SKM-1 (cell line): Measurements from ENCODE around the gene PRR16.

Source experiments
- DNase-seq: peaks from one replicate; lab custom pipeline; 2025; ENCODE audit not compliant: unreplicated experiment; lab: John Stamatoyannopoulos, UW

Gene PRR16

DNA sequence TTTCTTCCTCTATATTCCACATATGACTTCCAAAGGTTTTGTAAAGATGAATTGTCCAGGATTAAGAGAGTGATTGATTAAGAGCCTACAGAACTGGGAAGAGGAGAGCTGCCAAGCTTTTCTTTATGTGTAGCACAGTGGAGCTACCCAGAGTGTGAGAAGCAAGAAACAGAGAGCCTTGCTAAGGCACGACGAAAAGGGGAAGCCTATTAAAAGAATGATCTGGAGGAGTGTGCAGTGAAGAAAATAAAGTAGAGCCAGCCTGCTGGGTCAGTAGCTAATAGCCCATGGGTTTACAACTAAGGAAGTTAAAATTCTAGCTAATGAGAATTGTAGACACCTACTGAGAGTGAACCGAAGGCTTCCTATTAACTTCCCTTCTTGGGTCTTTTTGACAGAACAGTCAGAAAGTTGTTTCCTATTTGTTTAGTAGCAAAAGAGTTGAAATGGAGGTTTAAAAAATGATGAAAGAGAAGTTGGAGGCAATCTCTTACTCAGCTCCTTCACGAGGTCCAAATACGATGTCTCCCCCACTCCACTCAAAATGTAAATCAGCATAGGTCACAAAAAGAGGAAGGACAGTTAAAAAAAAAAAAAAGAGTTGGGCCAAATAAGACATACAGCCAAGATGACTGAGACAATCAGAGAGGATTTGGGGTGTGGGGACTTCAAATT is 957 bp upstream of the PRR16 start:
- DNase-seq = no peak

DNA sequence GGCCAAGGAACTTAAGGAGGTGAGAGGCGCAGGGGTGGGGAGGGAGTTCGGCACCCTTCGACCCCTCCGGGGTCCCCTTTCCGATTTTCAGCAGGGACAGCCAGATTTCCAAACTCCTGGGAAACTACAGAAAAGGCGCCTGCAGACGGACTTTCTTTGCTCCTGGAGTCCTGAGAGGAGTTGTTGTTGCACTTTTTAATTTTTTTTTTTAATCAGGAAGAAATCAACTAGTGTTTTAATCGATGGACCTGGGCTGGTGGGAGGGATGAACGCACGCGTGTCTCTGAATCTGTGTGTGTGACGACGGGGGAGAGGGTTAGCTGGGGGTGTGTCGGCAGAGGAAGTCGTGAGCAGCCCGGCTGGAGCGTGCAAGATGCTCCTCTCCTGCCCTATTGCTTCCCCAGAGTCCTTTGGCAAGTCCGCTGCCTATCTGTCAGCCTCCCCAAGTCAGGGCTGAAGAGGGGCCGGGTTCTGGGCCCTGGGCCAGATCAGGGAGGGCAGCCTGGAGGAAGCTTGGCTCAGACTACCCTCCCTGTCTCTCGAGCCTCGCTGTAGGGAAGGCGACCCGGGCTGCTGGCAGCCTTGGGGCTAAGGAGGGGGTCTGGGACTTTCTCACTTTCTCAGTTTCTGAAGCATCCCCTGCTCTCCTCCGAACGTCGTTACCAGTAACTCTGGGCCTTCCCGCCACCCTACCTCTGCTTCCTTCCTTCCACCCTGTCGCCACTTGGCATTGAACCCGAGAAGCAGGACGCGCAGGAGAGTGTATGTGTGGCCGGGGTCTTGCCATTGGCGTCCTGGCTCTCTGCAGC is 731 bp downstream of the PRR16 start:
- peak; percentile 10 for DNase-seq

- DNase-seq = no peak
Measured at GRCh38 chr5:120465436-120465961, 1.4 kb downstream of the PRR16 start.

DNA sequence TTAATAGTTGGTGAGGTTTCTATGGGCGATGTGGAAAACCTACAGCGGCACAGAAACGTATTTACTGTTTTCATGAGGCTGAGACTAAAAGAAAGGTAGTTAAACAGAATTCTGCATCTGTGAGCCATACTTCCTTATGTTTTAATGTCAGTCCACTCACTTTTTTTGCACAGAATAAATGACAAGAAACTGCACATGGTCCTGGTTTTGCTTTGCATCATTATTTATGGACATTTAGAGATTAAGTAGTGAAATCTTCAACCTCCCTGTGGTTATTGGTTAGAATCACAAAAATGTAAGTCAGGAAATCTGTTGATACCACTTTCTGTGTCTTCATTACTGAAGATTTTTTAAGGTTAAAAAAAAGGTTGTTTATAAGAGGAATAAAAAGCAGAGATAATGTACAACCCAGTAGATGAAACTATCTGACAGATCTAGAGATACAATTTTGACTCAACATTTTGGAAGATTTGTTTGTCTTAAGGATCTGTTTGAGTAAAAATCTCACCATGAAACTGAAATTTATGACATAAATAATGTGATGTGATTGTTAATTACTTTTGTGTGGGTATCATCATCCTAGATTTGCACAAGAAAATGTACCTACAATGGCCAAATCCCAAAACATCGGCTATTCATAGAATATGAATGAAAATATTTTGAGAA is 2.4 kb downstream of the PRR16 start:
- no peak for DNase-seq

GRCh38 chr5:120471971-120472370 is 7.9 kb downstream of the PRR16 start:
- no peak for DNase-seq

GRCh38 chr5:120472911-120473310 is 8.8 kb downstream of the PRR16 start:
- no peak for DNase-seq

- no peak for DNase-seq
Measured at GRCh38 chr5:120473332-120473731, 9.2 kb downstream of the PRR16 start.

DNA sequence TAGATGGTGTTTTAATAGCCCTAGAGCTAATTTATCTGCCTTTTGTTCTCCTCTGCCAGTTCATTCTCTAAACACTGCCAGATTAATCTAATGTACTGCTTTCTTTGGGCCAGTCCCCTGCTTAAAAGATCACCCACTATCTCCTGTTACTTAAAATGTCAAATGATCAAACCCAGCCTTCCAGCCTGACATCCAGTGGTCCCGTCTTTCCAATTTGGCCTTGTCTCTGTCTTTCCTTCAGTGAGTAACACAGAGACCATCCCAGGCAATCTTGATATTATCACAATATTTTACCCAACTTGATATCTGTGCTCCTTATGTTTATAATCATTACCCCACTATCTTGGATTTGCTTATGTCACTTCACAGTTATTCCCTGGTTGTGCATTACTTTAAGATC is 12.0 kb downstream of the PRR16 start:
- DNase-seq = no peak

- DNase-seq = no peak
Measured at GRCh38 chr5:120479066-120479465, 15.0 kb downstream of the PRR16 start.

DNA sequence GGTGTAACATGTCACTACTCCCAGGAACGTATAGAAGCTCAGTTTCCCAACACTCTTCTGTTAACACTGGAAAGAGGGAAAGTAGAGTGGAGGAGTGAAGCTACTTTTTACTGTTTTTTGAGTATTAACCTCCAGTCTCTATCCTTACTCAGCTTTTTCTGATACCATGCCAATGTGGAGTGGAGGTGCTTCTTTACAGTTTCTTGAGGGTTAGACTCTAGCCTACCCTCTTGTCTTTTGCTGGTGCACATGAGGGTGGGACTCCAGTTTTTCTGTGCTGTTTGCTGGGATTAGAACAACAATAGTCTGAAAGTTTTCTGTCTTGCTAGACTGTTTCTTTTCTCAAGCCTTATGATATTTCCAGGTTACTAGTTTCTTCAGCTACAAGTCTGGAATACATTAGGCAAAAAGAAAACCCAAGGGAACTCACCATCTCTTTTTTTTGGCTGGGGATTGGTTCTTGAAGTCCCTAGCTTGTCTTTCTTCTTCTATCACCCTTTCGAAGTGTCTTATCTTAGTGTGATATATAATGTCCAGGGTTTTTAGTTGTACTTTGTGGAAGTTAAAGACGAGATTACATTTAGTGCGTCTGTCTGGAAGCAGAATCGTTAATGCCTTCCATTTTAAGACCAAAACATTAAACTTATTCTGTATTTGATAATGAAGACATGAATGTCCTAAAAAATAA is 35.9 kb downstream of the PRR16 start:
- DNase-seq = no peak

- no peak for DNase-seq
Measured at GRCh38 chr5:120502531-120502930, 38.4 kb downstream of the PRR16 start.

GRCh38 chr5:120503341-120503740 is 39.2 kb downstream of the PRR16 start:
- no peak for DNase-seq

DNA sequence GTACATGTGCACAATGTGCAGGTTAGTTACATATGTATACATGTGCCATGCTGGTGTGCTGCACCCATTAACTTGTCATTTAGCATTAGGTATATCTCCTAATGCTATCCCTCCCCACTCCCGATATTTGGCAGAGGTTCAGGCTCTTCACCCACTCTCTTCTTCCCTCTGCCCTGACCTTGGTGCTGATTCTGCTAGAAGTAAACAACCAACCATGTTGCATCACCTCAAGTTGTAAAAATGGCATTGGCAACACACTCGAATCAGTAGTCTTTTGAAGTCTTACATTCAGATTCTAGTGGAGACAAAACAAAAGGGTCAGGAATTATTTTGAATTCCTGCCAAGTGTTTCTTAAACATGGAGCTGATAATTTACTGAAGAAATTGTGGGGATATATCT is 40.0 kb downstream of the PRR16 start:
- no peak for DNase-seq

DNA sequence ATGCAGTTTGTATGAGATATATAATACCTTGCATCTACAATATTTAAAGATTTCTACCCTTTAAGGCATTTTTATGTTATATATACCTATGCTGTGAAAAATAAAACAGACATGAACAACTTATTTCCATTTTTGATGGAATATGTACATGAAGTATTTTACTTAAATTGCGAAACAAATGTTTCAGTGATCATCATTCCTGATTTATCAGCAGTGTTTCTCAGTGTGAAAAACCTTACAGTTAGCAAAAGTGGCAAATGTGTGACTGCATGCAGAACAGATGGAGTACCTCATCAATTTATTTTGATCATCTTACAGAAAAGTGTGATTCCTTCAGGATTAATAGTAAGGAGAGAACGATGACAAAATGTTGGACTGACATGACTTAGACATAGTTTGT is 43.1 kb downstream of the PRR16 start:
- no peak for DNase-seq

GRCh38 chr5:120507800-120508463 is 43.8 kb downstream of the PRR16 start:
- DNase-seq = no peak

GRCh38 chr5:120509053-120509452 is 45.0 kb downstream of the PRR16 start:
- no peak for DNase-seq

GRCh38 chr5:120510098-120510637 is 46.1 kb downstream of the PRR16 start:
- no peak for DNase-seq

- no peak for DNase-seq
Measured at GRCh38 chr5:120510994-120511686, 47.0 kb downstream of the PRR16 start.

DNA sequence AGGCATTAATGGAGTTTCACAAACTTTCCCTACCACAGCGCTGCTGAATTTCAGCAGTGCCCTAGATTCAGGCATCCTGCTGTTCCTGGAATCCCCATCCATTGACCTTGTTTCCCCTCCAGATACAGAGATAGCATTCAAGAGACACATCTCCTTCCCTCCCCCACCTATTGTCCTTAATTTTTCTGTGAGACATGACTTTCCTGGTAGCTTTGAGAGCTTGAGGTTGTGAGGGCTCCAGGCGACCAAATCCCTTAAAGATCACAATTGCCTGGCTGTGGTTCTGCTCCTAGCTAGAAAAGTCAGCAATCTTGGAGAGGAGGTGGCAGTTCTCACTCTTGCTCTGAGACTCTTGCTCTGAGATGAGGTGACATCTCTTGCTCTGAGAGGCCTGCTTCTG is 48.0 kb downstream of the PRR16 start:
- DNase-seq = no peak
